Esophagus squamous epithelium (tissue), 4 donors: ENCODE data around the gene CHRFAM7A. TPM values are rescaled to one million over a fixed set of nuclear protein-coding genes. Genes with fewer than 3 reads are reported as not detected.

Experiments used
- small RNA-seq, 4 donors: library from RNA; depleted of rRNA; stranded (forward); fragments of <200 nt; gene quantifications; one replicate each; pipeline ENCODE3, GENCODE V24; 2016
- total RNA-seq, 4 donors: library from RNA; depleted of rRNA; stranded (reverse); fragments of >200 nt; gene quantifications; one replicate each; pipeline ENCODE4 v1.1.0, GENCODE V29; 2016

The CHRFAM7A gene
- total RNA-seq, 4 donors from 2014 or later: 0.13 to 1.8 (median 0.19) TPM; not detected in 1

Small RNA genes within 50 kb of the gene (small RNA-seq; reads per million reads assigned to genes)
- 0 reads per million in 4 donors for gene AC019322.2
- gene RF00019: 0 reads per million in 4 donors
- gene RF00096: 0 reads per million in 4 donors
- gene RN7SL196P: 0 reads per million in 4 donors

Other genes with a start within 250 kb of the CHRFAM7A start
- 1 to 10 TPM in 3 of 4 donors, under 1 TPM in 1; 0.66 to 3.4 (median 1.1) TPM for gene GOLGA8R, start 20.7 kb upstream of the CHRFAM7A start, total RNA-seq
- 1 to 10 TPM in 2 of 4 donors, under 1 TPM in 1, not detected in 1; 0.32 to 2.3 (median 1.1) TPM for gene GOLGA8Q, start 158.5 kb upstream of the CHRFAM7A start, total RNA-seq
- under 1 TPM in 2 of 4 donors, not detected in 2; 0.57 to 0.64 TPM for gene GOLGA8H, start 210.5 kb upstream of the CHRFAM7A start, total RNA-seq